Activated CD4-positive, CD25-positive, alpha-beta regulatory T cell treated with anti-CD3 and anti-CD28 coated beads, Interleukin-2, amount 50 U/mL, for 72 hours (primary cell): ENCODE results near the gene ECE1.

Experiments
- DNase-seq: peaks from one replicate; pipeline ENCODE4 v3.0.0; 2021

Gene ECE1

DNA sequence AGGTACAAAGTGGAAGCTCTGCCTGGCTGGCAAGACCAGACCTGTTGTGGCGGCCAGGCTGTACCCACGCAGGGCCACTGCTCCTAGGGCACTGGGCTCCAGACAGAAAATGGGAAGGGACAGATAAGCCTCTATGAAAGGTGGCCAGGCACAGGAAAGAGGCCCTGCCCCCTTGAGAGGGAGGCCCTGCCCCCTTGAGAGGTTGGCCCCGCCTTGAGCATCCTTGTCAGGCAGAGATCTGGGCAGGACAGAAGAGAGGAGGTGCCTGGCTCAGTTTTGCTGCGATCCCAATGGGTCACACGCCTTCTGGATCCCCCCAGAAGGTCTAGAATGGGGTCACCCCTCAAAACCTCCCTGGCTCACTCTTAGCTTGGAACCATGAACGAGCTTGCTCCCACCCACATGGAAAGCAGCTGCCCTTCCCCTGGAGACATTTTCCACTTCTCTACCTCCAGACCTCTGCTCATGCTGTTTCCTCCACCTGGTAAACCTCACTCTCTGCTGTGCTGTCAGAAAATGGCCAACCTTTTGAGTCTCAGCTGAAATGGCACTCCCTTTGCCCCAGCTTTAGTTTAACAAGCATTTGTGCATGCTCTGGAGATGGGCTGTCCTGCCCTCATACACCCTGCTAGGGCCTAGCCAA is 17.5 kb upstream of the ECE1 start:
- no peak for DNase-seq

DNA sequence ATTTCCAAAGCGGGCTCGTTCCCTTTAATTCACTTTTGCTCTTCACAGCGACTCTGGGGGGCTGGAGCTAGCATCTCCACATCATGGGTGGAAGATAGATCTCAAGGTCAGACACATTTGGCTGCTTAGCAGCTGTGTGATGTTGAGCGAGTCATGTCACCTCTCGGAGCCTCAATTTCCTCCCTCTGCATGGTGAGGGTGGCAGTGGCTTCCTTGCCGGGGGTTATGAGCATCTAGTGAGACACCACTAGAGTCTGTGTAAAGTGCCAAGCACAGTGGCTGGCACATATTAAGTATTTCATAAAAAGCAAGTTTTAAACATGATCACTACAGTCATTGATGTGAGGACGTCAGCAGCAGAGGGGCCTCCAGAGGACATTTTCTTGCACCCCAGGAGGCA is 16.9 kb upstream of the ECE1 start:
- no peak for DNase-seq

DNA sequence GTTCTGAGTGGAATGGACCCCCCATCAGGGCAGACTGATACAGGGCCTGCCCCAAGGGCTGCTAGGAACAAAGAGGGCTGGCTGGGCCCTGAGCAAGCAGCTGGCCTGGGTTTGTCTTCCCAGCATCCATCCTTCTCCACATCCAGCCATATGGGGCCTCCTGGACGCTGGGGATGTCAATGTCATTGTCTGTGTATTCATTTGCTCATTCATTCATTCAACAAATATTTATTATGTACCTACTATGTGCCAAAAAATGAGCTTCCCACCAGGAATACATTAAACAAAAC is 15.6 kb upstream of the ECE1 start:
- no peak for DNase-seq

DNA sequence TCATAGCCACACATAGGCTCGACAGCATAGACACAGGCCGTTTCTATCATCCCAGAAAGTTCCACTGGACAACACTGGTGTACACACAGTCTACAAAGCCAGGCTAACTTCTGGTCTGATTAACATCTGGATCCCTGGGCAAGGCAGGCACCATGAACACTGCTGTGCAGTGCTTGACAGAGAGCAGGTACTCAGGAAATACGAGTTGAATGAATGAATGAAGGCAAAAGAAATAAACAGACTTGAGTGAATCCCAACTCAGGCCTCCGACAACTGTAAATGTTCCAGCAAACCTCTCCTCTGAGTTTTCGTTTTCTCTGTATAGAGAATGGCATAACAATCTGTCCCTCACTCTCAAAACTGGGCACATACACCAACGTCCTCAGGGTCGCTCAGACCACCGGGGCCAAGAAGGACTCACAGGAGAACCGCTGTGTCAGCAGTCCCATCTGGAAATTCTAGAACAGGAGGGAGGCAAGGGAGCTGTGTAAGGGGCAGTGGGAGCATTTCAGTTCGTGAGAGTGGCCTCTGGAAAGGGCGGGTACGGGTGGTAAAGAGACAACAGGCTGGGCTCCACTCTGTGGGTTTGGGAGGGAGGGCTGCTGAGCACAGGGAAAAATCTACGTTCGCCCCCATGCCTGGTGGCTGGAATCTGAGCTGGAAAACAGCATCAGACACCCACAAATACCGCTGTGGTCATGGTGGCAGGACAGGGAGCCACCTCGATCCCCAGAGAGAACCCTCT is 15.1 kb upstream of the ECE1 start:
- DNase-seq = no peak

DNA sequence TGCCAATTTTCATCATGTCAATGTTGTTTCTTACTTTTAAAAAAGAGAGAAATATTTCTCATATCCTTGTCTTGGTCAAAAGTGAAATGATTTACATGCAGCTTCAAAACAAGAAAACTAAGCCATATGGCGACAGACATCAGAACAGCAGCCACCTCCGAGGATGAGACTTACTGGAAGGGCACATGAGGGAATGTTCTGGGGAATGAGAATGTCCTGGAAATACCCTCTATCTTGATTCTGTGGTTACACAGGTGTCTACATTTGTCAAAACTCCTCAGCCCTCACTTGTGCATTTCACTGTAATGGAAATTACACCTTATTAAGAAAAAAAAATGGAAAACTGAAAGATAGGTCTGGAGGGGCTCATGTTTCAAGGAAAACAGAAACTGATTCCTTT is 14.2 kb upstream of the ECE1 start:
- no peak for DNase-seq

DNA sequence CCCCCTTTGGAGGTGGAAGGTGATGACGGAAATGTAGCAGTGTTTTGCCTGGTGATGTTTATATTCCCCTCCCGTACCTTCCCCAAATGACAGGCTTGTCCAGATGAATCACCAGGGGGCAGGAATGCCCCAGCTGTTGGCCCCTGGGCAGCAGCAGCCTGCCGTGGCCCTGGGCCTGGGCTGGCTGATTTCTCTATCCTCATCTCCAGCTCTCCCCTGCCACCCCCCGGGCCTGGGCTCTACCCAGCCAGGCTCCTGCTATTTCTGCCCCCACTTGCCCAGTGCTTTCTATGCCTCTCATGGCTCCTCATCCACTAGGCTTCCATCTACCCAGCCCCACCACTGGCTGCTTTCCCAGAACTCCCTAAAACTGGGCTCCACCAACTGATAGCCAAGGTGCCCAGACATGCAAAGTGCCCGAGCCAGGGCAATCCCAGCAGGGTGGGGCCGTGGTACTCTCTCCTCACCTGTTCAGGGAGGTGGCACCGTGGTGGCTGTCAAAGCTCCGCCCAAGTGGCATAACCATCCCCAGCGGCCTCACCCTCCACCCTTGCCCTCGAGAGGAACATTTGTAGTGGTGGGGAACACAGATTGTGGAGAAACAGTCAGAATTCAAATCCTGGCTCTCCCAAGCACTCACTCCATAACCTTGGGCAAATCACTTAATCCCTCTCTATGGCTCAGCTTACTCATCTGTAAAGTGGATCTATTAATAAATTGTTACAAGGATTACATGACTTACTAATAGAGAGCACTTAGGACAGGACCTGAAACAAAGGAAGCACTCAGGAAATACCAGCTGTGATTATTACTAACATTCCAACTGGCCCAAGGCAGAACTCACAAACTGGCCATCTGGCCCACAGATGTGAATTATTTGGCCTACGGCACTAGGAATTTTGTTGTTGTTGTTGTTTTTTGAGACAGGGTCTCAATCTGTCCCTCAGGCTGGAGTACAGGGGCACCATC is 12.8 kb upstream of the ECE1 start:
- no peak for DNase-seq

DNA sequence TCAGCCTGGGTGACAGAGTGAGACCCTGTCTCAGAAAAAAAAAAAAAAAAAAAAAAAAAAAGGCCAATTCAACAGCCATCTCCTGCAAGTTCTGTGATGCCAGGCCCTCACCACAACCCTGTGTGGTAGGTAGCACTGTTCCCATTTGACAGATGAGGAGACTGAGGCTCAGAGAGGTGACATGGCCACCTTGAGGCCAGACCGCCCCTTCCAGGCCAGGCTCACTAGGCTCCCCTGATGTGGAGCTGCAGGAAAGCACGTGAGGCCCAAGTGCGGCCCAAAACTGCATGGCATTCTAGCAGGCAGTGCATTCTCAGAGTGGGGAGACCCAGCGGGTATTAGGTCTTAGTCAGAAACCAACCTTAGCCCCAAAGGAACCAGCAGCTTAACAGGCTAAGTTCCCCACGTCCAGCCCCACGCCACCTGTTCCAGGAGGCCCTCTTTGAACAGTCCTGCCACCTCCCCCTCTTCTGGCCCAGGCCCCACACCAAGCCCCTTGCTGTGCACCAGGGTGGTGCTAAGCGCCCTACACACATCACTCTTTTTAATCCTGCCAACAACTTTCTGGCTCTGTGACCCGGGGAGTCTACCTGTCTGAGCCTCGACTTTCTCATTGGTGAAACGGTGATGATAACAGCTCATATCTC is 11.7 kb upstream of the ECE1 start:
- no peak for DNase-seq

DNA sequence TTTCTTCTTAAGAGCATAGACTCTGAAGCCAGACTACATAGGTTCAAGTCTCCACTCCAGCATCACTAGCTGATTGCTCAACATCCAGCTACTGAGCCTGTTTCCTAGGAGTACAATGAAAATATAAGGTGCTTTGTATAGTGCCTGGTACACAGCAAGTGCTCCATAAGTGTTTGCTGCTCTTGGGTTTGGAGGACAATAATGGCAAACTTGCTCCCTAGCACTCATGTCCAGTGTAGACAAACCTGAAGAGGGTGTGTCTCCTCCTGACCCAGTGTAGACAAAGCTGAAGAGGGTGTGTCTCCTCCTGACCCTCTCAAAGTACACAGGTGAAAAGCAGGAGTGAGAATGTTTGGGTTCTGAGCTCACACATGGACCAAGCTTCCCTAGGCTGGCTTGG is 10.5 kb upstream of the ECE1 start:
- DNase-seq = no peak

DNA sequence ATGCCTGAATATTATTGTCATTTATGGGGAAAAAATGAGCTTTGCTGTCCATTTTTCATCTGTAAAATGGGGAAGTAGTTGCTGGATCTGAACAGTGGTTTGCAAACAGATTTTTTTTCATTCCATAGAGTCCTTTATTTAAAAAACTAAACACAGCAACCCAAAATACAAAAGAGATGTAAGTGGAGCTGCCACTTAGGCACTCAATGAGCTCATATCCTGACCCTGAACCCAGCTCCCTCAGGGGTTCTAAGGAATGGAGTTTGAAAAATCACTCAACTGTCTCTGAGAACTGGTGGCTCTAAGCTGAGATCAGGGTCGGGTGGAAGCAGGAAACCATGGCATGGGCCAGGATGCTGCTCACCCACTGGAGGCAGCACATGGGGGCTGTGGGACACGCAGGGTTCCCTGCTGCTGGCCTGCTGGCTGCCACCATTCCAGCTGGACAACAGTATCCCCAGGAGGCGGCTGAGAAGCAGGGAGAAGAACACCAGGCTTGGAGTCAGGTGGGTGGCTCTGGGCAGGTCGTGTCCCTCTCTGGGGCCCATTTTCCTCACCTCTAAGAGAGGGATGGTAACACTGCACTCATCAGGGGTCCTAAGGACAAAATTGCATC is 9.6 kb upstream of the ECE1 start:
- no peak for DNase-seq

DNA sequence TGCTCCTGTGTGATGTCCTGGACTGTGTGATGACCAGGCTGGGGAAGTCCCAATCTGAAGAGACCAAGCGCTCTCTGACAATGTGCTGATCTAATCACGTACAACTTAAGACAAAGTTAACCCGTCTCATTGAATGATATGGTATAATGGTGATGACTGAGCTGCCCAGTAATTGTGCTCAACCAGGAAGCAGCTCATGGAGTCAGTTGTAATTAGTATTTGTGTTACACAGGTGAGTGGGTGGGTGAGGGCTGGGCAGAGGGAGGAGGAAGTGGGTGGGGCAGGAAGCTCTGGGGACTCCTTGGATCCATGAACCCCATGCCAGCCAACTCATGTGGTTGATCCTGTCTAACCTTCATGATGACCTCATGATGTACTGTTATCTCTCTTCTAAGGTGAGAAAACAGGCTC is 8.7 kb upstream of the ECE1 start:
- no peak for DNase-seq

DNA sequence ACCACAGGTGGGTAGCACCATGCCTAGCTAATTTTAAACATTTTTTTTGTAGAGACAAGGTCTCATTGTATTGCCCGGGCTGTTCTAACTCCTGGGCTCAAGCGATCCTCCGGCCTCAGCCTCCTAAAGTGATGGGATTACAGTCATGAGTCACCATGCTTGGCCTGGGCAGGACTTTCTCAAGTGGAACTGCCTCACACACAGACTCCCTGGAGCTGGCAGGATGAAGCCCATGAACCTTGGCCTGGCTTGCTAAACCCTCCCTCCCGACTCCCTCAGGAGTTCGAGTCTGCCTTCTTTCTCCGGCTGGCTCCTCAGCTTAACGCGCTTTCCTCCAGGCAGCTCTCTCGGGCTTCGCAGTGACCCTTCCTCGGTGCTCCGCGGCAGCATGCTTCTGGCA is 7.7 kb upstream of the ECE1 start:
- DNase-seq = no peak

DNA sequence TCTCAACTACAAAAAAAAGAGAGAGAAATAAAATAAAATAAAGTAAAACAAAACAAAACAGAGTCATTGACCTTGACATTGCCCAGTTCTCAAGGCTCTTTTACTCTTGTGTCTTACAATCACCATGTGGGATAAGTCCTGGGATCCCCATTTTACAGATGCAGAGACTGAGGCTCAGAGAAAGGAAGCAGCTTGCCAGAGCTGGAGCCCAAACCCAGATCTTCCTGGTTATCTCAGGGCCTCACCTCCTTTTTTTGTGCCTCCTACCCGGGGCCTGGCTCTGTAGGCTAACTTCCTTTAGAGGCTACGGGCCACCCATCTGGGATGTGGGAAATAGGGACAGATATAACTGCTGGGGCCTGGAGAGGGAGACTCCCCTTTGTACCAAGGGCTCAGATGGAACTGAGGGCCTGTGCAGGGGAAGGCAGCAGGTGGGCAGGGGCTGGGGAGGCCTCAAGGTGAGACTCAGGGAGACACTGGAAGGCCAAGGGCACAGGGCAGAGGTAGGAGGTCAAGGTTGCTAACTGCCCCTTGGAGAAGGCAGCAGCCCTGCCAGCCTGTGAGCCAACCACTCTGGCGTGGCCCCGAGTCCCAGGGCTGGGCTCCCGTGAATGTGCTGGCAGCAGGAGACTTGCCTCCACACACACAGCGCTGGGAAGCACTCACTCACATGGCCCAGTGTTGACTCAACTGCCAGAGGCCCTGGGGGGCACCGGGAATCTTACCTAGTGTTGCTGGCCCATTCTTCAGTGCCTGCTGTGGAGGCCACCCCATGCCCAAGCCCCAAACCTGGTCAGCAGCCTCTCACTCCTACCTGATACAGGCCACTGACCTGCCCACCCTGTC is 6.5 kb upstream of the ECE1 start:
- DNase-seq = no peak

DNA sequence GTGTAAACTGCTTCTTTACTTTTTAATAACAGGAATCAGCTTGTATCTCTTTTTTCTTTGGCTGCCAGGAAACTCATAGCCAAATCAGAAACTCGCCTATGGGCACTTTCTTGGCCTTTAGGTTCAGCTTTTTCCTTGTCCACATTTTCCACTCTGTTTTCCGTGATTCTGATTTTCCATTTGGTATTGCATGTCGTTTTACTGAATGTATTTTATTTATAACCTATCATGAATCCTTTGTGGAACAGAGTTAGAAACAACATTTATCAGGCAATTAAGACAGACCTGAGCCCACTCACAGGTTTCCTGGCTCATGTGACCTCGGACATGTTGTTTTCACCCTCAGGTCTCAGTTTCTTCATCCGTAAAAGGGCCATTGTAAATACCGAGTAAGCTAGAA is 5.3 kb upstream of the ECE1 start:
- DNase-seq = no peak

DNA sequence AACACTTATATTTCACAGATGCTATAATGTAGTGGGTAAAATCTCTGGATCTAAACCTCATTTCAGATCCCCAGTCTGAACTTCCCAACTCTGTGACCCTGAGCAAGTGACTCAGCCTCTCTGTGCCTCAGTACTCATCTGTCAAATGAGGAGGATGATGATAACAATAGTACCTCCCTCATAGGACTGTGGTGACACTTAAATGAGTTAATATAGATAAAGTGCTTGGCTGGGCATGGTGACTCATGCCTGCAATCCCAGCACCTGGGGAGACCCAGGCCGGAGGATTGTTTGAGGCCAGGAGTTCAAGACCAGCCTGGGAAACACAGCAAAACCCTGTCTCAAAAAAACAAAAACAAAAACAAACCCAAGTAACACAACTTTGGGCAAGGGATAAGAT is 4.7 kb upstream of the ECE1 start:
- DNase-seq = peak; percentile 42

DNA sequence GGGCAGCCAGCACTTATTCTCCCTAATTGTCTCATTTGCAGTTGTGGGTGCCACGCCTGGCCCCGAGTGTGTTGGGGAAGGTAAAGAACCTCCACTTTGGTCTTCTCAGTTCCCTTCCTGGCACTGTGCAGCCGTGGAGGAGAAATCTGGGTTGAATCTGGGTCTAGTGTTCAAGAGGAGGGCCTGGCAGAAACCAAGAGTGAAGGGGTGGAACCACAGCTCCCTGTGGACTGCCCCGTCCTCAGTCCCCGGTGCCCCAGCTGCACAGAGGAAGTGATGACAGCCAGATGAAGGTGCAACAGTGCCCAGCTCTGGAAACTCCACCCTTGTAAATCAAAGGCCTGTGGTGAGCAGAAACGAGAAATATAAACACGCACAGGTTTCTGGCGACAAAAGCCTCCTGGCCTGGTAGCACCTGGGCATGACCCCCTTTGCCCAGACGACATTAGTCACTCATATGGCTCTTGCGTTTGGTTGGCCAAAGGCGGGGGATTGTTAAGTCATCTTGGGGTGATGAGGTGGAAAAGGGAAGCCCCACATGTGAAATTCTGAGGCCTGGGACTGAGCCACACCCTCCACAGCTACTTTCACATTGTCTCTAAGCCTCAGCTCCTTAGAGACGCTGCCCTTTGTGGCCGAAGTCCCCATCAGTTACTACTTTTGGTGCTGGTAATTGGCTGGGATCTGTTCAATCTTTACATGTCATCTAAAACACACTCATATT is 4.2 kb upstream of the ECE1 start:
- DNase-seq = peak; percentile 78

DNA sequence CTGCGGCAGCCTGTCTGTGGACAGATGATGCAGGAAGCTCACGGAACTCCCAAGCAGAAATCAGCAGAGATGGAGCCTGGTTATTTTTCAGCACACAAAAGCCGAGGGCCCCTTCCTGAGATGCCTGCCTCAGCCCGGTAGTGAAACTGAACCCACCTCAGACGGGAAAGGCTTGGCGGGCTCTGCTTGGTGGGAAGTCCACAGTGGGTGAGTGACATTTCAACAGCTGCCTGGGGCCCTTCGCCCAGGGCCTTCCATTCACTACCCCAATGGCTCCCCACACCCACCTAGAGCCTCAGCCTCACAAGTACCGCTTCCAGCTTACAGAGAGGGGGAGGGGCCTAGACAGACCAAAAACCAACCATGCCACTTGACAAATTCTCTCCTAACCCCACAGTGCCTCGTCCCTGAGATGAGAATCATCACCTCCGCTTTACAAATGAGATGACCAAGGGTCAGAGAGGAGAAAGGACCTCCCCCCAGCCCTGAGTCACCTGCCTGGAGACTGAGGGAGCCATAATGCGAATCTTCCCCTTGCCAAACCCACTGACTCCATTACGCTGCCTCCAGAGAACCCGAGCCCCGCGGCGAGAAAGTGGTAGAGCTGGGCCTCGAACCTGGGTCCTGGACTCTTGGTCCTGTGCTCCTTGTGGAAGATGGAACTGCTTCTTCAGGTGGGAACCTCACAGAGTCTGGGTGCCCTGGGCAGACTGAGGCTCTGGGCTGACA is 3.4 kb upstream of the ECE1 start:
- peak; percentile 59 for DNase-seq

DNA sequence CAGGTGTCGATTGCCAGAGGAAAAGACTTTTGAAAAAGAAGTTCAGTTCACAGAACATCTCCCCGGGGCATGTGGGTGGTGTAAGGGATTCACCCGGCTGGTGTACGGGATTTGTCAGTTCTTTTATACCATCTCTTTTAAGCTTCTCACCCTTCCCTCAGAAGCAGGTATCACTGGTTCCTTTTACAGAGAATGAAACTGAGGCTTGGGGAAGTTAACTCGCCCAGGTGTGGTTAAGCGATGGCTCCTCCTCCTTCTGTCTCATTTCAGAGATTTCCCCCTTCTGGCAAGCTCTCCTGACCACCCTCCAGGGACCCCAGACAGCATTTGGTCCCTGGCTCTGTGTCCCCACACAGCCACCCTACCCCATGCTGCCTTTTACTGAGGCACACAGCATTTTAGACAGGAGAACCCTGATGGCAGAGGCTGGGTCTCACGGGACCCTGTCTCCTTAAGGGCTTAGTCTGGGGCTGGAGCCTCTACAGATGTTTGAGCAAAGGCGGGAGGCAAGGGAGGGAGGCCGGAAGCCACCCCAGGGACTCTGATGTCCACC is 2.8 kb upstream of the ECE1 start:
- DNase-seq = peak; percentile 45

DNA sequence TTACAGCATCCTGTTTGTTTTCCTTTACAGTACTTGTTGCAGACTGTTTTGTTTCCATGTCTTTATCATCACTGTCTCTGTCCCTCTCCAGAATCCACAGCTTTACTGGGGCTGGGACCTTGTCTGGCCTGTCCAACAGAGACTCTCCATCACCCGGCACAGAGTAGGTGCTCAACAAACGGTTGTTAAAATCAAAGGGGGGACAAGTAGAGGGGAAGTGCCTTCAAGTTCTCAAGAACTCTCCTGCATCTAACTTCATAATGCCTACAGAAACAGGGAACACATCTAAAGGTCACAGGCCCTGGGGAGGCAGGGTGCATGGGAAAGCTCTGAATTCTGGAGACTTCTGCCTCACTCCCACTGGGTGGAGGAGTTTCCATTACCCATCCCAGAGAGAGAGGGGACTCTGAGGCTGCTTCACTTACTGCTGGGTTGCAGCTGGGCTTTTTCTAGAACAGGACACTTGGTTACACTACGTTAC is 2.3 kb upstream of the ECE1 start:
- no peak for DNase-seq

DNA sequence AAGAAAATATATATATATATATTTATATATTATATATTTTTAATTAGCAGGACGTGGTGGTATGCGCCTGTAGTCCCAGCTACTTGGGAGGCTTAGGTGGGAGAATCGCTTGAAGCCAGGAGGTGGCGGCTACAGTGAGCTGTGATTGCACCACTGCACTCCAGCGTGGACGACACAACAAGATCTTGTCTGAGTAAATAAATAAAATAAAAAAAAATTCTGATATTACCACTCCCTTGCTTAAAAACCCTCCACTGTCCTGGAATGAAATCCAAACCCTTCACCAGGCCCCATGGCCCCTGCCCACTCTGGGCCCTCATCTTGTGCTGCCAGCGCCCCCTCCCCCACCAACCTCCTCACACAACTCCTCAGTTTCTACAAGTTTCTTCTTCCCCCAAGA is 1.7 kb upstream of the ECE1 start:
- no peak for DNase-seq

DNA sequence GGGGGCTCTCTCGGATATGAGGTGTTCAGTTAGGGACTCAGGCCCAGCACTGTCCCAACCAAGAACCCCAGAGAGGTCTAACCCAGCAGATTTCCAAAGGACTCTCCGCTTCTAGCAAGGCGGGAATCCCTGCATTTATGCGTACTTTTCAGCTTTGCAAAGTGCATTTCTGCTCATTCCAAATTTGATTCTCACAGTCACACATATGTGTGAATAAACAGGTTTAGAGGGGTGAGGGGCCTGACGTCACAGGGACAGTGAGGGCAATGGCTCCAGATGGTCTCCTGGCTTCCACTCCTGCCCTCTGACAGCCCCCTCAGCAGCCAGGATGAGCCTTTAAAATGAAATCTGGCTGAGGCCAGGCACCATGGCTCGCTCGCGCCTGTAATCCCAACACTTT is 921 bp upstream of the ECE1 start:
- no peak for DNase-seq
